GM19238 (cell line): Measurements from ENCODE around the gene DNMT1.

ENCODE experiments used
- DNase-seq: peaks from one replicate; pipeline ENCODE4 v3.0.0; 2011; ENCODE audit warnings: low spot score; ENCODE audit not compliant: insufficient read length

DNMT1 gene

GRCh38 chr19:10142701-10143375, 51.9 kb downstream of the DNMT1 start:
- no peak for DNase-seq

- no peak for DNase-seq
Measured at GRCh38 chr19:10141973-10142372, 52.8 kb downstream of the DNMT1 start.

DNA sequence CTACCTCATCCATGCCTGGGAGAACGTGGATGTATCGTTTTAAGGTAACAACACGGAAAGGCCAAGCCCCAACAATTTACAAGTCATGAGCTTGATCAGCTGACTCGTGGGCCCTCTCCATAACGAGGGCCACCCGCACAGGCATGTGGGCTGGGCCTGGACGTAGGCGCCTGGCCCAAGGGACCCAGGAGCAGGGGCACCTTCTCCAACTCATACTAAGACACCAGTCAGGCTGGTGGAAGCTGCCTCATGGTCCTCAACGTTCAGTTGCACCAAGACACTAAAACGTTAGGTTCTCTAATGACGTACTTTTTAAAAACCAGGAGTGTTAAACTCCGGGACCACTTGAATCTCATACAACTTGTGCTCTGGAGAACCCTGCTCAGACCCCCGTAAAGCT, 53.3 kb downstream of the DNMT1 start:
- DNase-seq: no peak

DNA sequence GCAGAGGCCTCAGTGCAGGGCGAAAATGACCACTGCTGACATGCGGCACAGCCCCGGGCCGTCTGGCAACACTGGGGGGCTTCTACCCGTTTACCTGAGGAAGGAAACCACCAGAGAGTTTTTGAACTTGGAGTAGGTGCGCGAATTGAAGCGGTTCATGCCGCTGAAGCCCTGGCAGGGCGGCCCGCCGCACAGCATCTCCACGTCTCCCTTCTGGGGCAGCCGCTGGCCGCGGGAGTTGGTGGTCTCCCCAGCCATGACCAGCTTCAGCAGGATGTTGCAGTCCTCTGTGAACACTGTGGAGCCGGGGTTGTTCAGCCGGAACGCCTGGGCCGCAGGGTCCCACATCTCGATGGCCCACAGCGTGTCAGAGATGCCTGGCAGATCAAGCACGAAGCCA, 54.8 kb downstream of the DNMT1 start:
- DNase-seq: no peak

- DNase-seq: no peak
Measured at GRCh38 chr19:10138879-10139795, 55.6 kb downstream of the DNMT1 start.

- no peak for DNase-seq
Measured at GRCh38 chr19:10137751-10138682, 56.7 kb downstream of the DNMT1 start.

DNA sequence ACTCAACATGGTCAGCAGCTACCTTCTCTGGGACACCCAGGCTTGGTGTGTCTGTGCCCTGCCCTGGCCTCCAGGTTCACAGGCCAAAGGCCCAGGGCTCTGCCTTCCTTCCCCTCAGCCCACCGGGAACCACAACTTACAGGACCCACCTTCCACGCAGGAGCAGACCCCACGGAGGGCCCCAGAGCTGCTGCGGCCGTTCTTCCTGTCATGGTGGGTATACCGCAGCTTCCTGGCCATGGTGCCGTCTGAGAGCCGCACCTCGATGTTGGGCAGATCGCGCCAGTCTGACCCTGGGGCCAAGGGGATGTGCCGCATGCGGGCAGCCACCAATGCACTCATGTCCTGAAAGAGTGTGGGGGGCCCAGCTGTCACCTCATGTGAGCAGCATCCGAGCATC, 57.8 kb downstream of the DNMT1 start:
- DNase-seq: no peak

GRCh38 chr19:10135551-10136334, 59.0 kb downstream of the DNMT1 start:
- no peak for DNase-seq

- no peak for DNase-seq
Measured at GRCh38 chr19:10134040-10134439, 60.7 kb downstream of the DNMT1 start.

- no peak for DNase-seq
Measured at GRCh38 chr19:10133596-10133995, 61.2 kb downstream of the DNMT1 start.

DNA sequence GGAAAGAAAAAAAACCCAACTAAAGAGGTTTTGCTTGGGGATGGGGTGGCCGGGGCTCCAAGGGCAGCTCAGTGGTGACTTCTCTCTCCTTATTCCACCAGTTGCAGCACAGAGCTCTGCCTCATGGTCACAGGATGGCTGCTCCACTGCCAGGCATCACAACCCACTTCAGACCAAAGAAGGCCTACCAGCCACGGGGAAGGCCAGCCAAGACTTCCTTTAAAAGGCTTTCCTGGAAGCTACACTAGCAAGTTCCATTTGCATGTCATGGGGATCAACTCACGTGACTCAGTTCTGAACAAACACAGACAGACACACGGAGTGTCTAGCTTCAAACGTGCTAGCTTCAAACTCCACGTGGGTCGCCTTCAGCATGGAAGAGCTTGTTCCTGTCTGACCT, 61.8 kb downstream of the DNMT1 start:
- no peak for DNase-seq

- DNase-seq: no peak
Measured at GRCh38 chr19:10126213-10126639, 68.5 kb downstream of the DNMT1 start.

- DNase-seq: no peak
Measured at GRCh38 chr19:10124429-10124828, 70.3 kb downstream of the DNMT1 start.

GRCh38 chr19:10122045-10122444, 72.7 kb downstream of the DNMT1 start:
- no peak for DNase-seq

DNA sequence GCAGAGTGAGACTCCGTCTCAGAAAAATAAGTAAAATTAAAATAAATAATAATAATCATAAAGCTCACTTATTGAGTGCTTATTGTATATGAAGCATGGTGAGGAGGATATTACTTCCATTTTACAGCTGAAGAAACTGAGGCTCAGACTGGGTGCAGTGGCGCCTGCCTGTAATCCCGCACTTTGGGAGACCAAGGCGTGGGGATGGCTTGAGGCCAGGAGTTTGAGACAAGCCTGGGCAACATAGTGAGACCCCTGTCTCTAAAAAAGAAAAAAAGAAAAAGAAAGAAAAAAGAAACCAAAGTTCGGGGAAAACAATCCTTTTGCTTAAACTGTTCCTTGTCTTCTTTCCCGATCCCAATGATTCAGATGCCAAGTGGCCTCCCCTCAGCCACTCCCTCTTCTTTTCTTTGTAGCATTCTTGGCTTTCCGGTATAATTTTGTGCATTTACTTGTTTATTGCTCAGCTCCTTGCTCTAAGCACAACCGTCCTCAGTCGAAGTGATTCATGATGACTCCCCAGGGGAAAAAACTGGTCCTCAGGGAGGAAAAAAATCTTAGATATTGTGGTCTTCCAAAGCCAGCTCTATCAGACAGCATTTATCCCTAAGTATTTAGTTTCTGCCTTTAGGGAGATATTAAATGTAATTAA, 74.1 kb downstream of the DNMT1 start:
- DNase-seq: no peak

- no peak for DNase-seq
Measured at GRCh38 chr19:10118960-10119359, 75.8 kb downstream of the DNMT1 start.

- DNase-seq: no peak
Measured at GRCh38 chr19:10116866-10117616, 77.7 kb downstream of the DNMT1 start.

- DNase-seq: no peak
Measured at GRCh38 chr19:10116085-10116865, 78.5 kb downstream of the DNMT1 start.
